Hepatocyte (in vitro differentiated cells): ENCODE results near the gene KIF6.

Experiments
- CTCF ChIP-seq: fragments of 200-600 bp; sonication (generic); IDR thresholded peaks from 2 replicates; pipeline ENCODE4 v1.5.1; 2016; ENCODE audit warnings: antibody characterized with exemption, mild to moderate bottlenecking; ENCODE audit not compliant: poor library complexity
- EZH2 ChIP-seq: fragments of 200-600 bp; sonication (generic); IDR thresholded peaks from 2 replicates; pipeline ENCODE4 v1.6.1; 2016; ENCODE audit warnings: antibody characterized with exemption, mild to moderate bottlenecking, borderline replicate concordance
- EZH2phosphoT487 ChIP-seq: fragments of 200-600 bp; sonication (generic); IDR thresholded peaks from one replicate; pipeline ENCODE4 v1.6.1; 2018; ENCODE audit warnings: antibody characterized with exemption, mild to moderate bottlenecking, low read depth, moderate library complexity; ENCODE audit not compliant: unreplicated experiment, severe bottlenecking

- TF ChIP-seq CTCF = no peak
- no peak for TF ChIP-seq EZH2
- TF ChIP-seq EZH2phosphoT487 = no peak
These were observed 61.0 kb downstream of the KIF6 start for GRCh38 chr6:39664173-39664572.
